Right ventricle myocardium inferior (tissue), 1 donor: ENCODE measurements around the gene GPX7. TPM values are rescaled to one million over a fixed set of nuclear protein-coding genes. Genes with fewer than 3 reads are reported as not detected.
A peak's percentile ranks its signal among the peaks of the same experiment; 100 is the strongest.

Experiments used
- ATAC-seq: fragments of 200-7000 bp; cut with Tn5 transposase; one replicate; pipeline ENCODE4 v1.9.1; 2020; ENCODE audit warnings: mild to moderate bottlenecking, moderate library complexity
- DNase-seq: peaks from one replicate; pipeline ENCODE4 v3.0.0; 2021; ENCODE audit errors: missing footprints
- intact Hi-C: fragments of 100-400 bp; cut with DNase I; formaldehyde crosslinking; loops from one replicate; pipeline ENCODE4 v1.11.0; 2022
- total RNA-seq: library from RNA; stranded (reverse); fragmentation: NEBNext Ultra II Directional; extraction: Animal tissue kit (Norgen Biotek cat#: 25700); gene quantifications from one replicate; pipeline ENCODE4 v1.2.1, GENCODE V29; 2021
- donor health status: DM: no; HTN: yes; CAD: no; lungs with severe emphysema.

GPX7 gene
- total RNA-seq, 1 donor from 2014 or later: 4.7 TPM

DNA sequence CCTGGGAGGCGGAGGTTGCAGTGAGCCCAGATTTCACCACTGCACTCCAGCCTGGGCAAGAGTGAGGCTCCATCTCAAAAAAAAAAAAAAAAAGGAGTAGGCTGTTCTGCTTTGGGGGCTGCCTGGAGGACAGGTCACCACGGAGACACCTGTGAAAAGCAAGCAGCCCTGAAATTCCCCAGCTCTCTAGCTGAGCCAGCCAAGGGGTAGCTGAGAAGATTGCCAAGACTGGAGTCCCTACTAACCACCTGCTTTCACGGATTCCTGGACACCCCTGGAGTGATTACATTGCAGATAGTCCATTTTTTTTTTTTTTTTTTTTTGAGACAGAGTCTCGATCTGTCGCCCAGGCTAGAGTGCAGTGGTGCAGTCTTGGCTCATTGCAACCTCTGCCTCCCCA, 12.5 kb downstream of the GPX7 start:
- no peak for DNase-seq
- ATAC-seq: no peak
- intact Hi-C loops: no loop called here

DNA sequence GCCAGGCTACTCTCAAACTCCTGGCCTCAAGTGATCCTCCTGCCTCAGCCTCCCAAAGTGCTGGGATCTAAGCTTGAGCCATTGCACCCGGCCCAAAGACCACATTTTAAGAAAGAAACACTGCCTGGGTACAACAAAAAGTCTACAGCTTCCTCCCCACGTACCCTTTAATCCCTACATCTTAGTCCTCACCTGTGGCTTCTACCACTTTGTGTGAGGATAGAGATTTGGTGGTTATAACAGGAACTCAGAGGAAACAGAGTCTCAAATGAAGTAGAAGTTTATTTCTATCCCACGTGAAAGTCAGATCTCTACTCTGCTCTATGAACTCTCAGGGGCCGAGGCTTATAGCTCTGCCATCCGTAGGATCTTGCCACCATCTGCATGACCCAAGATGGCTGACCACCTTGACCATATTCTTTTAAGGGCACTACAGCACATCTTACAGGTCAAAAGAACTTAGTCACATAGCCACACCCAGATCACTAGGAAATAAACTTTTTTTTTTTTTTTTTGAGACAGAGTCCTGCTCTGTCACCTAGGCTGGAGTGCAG, 13.4 kb downstream of the GPX7 start:
- DNase-seq (no peak), ATAC-seq (no peak)
- intact Hi-C loops: no loop called here

DNA sequence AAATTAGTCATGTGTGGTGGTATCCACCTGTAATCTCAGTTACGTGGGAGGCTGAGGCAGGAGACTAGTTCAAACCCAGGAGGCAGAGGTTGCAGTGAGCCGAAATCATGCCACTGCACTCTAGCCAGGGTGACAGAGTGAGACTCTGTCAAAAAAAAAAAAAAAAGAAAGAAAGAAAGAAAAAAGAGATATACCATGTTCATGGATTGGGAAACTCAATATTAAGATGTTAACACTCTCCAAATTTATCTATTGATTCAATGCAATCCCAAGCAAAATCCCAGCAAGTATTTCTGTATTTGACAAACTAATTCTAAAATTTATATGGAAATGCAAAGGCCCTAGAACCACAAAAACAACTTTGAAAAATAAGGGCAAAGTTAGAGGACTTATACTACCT, 19.8 kb downstream of the GPX7 start:
- DNase-seq (no peak), ATAC-seq (no peak)
- intact Hi-C loops: no loop called here

DNA sequence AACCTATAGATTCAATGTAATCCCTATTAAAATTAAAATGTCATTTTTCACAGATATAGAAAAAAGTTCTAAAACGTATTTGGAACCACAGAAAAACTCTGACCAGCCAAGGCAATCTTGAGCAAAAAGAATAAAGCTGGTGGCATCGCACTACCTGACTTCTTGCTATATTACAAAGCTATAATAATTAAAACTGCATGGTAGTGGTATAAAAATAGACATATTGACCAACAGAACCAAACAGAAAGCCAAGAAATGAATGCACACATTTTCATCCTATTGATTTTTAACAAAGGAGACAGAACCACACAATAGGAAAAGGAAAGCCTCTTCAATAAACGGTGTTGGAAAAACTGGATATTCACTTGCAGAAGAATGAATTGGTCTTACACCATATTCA, 21.6 kb downstream of the GPX7 start:
- no peak for DNase-seq
- intact Hi-C loops: no loop called here
- ATAC-seq: no peak

DNA sequence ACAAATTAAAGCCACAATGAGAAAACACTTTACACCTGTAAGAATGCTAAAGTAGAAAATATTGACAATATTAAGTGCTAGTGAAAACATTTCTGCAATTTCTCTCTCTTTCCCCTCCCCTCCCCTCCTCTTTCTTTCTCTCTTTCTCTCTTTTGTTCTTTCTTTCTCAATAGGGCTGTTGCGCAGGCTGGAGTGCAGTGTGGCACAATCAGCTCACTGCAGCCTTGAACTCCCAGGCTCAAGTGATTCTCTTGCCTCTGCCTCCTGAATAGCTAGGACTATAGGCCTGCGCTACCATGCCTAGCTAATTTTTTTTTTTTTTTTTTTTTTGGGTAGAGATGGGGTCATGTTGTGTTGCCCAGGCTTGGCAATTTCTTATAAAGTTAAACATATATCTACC, 24.9 kb downstream of the GPX7 start:
- intact Hi-C loops: no loop called here
- no peak for ATAC-seq
- no peak for DNase-seq

DNA sequence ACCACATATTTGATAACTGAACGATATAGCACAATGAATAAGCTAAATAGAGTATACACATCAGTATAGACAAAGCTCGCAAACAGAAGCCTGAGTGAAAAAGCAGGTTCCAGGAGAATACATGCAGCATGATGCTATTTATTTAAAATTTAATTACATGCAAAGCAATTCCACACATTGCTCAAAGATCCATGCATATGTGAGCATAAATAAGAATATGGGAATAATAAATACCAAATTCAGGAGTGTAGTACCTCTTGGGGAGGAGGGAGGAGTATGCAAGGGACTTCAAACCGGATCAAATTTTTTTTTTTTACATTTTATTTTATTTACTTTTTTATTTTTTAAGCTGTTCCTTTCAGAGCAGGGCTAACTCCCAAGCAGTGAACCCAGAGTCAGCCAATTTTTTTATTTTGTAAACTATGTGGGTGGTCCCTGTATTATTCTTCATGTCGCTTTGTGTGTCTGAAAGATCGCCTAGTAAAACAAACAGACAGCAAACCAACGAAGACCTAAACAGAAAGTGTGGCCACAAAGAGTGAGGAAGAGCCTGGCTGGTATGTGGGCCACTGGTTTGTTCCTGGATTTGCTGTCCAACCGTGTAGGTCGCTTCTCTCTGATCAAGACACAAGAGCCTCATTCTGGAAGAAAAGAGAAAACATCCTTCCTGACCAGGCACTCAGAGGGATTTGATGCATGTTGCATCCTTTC, 26.6 kb downstream of the GPX7 start:
- ATAC-seq: no peak
- no peak for DNase-seq
- intact Hi-C loops: no loop called here

DNA sequence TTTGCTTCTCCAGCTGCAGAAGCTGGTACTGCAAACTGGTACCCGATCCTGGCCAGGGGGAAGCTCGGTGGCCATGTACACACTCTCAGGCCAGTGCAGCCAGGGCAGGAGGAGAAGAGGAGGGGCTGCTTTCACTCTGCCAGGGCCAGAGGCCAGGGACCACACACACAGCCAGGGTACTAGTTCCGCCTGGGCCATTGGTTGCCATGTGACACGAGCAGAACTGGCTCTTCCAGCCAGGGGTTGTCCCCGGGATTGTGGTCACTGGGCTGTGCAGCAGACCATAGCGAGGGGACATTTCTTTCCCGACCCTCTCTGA, 27.1 kb downstream of the GPX7 start:
- intact Hi-C loops: no loop called here
- DNase-seq: no peak
- no peak for ATAC-seq

DNA sequence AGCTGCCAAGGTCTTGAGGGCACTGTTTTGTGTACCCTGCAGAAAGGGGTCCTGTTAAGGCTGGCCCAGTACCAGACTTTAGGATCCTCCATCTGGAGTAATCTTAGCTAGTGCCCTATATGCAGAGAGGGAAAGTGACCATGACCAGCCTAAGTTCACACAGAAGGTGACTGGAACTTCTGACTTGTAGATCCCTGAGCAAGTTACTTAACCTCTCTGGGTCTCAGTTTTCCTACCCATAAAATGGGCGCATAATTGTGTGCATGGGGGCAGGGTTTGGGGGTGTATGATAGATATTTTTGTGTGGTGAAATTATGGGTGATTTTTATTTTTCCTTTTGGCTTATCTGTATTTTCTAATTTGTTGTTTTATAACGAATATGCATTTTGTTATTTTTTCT, 27.5 kb downstream of the GPX7 start:
- intact Hi-C loops: no loop called here
- no peak for DNase-seq
- no peak for ATAC-seq

DNA sequence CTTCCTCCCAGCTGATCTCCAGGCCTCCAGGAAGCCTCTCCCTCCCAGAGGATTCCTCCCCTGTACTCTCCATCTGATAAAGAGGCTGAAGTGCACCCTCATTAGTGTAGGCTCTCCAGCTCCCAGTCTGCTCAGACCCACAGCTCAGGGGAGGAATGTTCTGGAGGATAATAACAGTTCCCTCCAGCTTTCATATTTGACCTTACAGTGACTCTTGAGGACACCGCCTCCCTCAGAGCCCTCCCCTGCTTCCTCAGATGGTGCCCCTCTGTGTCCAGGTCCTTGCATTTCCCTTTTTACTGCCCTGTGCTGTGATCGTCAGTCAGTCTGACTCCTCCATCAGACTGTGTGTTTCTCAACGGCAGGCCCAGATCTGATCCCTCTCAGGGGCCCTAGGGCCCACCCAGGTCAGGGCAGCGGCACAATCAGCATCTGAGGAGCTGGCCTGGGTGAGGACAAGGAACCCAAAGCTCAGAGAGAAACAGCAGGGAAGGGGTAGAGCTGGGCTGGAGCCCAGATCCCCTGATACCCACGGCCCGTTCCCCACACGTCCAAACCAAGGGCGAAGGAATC, 29.7 kb downstream of the GPX7 start:
- no peak for DNase-seq
- ATAC-seq: no peak
- intact Hi-C loops: no loop called here

DNA sequence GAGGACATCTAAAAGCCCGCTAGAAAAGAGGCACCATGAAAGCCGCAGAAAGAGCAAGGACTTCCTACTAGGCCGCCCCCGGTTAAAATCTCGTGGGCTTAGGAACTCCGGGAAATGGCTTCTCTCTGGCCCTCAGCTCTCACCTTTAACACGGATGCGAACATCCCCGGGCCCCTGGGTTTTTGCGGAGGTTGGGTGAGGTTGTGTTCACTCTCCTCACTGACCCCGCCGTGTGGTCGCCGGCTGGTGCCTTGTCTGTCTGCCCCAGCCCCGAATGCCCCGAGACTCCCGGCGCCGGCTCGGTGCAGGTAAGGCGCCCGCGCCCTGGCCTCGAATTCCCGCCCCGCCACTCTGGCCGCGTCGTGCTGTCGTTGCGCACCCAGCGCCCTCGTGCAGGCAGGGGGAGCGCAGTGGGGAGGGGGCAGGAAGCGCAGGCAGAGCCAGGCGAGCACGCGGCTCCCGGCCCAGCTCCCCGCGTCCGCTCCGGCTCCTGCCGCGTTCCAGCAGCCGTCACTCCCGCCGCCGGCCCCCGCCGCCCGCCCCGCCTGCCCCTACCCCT, 30.6 kb downstream of the GPX7 start, which contains the start of gene SHISAL2A:
Gene SHISAL2A, plus strand, starts transcription at position 437 of the 559 bp plus-strand sequence. CDS start 326 bp downstream, outside the sequence.
- ATAC-seq (peak; percentile 53), DNase-seq (peak; percentile 82)
- intact Hi-C loops: no loop called here

DNA sequence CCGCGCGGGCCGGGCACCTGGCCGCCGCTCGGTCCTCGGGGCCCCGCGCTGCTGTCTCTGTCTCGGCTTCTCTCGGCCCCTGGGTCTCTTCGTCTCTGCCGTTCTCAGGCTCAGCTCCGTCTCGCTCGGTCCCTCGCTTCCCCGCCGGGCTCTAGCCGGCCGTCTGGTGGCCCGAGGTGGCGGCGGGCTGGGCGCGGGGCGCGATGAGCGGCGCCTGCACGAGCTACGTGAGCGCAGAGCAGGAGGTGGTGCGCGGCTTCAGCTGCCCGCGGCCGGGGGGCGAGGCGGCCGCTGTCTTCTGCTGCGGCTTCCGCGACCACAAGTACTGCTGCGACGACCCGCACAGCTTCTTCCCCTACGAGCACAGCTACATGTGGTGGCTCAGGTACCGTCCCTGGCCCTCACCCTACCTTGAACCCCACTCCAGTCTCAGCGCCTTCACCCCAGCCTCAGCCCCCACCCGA, 31.2 kb downstream of the GPX7 start:
- intact Hi-C loops: no loop called here
- DNase-seq (no peak), ATAC-seq (peak; percentile 30)

DNA sequence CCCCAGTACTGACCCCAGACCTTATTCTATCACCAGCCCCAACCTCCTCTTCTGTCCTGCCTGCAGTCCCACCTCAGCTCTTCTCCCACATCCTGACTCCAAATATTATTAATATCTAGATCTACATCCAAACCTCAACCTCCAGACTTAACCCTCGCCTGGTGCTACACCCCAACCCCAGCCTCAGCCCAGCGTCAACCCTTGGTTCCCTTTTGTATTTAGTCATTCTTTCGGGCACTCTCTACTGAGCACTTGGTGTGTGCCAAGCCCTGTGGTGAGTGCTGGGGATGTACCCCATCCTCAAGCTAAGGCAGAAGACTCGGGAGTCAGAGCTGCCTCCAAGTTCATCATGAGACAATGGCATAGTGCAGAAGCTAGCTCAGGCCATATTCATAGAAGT, 31.9 kb downstream of the GPX7 start:
- ATAC-seq (no peak), DNase-seq (no peak)
- intact Hi-C loops: no loop called here

DNA sequence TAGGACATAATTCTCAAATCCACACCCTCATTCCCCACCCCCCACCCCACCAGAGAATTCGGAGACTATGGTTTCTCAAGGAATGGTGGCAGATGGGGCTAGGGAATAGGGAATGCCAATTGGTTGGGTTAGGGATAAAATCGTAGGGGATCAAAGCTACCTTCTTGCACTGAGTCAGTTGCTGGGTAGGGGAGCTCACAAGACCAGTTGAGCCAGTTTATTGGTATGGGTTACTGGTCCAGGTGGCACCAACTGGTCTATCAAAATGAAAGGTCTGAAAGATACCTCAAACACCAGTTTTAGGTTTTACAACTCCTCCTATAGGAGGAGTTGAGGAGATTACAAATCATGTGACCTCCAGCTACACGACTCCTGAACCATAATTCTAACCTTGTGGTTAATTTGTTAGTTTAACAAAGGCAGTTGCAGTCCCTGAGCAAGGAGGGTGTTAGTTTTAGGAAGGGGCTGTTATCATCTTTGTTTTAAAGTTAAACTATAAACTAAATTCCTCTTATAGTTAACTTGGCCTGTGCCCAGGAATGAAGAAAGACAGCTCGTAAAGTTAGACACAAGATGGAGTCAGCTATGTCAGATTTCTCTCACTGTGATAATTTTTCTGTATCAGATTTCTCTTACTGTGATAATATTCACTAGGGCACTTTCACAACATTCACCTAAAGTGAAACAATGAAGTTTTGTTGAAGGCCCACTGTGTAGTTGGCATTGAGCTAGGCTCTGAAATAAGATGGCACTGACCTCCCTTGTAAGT, 33.3 kb downstream of the GPX7 start:
- intact Hi-C loops: no loop called here
- ATAC-seq: no peak
- no peak for DNase-seq

DNA sequence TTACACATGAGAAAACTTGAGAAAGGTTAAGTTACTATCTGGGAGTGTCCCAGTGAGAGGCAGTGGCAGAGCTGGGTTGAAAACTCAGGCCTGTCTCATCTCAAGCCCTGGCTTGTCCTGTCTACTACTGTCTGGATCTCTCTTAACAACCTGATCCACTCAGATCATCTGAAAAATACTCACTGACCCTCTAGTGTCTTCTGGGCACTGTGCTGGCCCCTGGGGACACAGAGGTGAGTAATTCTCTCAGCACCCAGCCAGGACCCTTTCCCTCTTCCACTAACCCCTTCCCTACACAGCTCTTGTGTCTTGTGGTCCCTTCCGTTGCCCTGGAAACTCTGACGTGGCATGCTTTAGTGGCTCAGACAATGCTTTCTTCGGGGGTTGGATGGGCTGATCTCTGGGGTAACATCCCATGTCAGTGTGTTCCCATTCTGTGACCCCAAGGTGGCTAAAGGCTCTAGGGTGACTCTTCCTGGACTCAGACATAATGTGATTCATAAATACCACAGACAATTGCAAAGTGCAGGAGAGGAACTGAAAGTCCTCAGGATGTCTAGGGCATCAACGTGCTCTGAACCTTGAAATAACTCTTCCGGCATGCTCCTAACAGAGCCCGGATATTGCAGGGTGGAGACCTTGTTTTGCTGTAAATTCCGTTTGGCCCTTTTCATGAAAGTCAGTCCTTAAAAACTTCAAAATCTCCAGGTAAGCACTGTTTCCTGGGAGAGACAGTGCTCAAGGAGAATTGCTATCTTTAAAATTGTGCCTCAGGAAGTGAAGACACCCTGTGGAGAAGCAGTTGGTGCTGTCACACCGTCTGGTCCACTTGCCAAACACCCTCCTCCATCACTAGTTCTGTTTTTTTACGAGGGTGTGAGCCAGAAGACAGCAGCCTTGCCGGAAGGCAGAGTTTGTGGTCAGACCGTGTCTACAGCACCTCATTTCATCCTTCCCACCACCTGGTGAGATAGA, 34.8 kb downstream of the GPX7 start:
- DNase-seq: no peak
- ATAC-seq: no peak
- intact Hi-C loops: no loop called here

DNA sequence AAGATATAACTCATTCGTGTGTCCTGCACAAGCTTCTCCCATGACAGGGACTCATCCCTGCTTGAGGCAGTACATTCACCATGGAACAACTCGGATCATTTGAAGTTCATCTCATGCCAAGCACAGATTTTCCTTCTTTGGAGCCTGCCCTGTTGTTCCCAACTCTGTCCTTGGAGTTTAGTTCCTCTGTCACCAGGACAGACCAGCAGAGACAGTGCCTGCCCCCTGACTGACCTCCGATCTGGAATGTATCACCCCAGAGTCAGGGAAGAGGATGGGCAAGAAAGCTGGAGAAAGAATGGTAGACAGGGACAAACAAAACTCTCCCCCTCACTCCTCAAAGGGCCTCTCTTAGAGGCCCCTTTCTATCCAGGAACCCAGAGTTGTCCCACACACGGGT, 35.8 kb downstream of the GPX7 start:
- intact Hi-C loops: no loop called here
- ATAC-seq (no peak), DNase-seq (no peak)

DNA sequence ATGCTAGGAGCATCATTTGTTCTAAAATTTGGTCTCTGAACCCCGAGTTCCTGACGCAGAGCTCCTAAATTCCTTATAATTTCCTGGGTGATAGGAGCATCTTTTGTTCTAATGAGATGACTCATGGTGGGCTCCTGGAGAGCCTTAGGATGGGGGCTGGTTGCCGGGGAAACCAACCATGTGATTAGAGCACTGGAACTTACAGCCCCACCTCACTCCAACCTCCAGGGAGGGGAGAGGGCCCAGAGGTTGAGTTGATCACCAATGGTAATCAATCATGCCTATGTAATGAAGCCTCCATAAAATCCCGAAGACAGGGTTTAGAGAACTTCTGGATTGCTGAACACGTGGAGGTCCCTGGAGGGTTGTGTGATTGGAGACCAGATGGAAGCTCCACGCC, 38.5 kb downstream of the GPX7 start:
- ATAC-seq (no peak), DNase-seq (no peak)
- intact Hi-C loops: no loop called here

DNA sequence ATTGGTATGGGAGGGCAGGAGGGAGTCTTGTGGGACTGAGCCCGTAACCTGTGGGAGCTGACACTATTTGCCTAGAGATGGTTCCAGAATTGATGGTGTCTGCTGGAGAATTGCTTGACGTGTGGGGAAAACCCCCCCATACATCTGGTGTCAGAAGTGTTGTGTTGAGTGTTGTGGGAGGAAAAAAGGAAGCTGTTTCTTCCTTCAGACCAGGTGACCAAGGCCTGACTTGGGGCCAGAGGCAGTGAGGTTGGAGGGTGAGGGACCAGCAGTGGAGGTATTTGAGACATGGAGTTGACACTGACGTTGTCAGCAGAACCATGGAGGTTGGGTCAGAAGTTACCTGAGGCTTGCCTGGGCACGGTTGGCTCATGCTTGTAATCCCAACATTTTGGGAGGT, 39.1 kb downstream of the GPX7 start:
- ATAC-seq (no peak), DNase-seq (no peak)
- intact Hi-C loops: no loop called here

DNA sequence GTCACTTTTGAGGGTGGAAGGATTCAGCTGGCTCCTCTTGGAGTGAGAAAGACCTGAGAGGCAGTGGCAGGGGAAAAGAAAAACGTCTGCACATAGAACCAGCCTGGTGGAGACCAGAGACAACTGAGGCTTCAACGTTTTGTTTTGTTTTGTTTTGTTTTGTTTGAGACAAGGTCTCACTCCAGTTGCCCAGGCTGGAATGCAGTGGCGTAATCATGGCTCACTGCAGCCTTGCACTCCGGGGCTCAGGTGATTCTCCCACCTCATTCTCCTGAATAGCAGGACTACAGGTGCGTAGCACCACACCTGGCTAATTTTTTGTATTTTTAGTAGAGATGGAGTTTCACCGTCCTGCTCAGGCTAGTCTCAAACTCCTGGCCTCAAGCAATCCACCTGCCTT, 43.1 kb downstream of the GPX7 start:
- intact Hi-C loops: no loop called here
- no peak for ATAC-seq
- no peak for DNase-seq

DNA sequence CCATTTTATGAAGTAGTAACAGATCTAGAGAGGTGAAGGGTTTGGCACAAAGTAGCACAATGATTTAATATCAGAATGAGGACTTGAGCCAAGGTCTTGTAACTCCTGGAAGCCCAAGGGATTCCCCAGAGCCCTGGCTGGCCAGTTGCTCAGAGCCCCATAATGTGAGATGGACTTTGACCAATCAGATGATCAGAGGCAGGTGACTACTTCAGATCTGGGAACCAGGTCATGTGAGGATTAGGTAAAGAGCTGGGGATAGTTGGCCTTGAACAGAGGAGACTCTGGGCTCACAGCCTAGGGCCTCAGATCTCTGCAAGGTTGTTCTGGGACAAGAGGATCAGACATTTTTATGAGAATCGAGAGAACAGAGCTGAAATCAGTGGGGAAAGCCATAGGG, 49.7 kb downstream of the GPX7 start:
- ATAC-seq: no peak
- intact Hi-C loops: no loop called here
- DNase-seq: no peak
